Transverse colon (tissue), 4 donors: Measurements from ENCODE around the gene CR1L. TPM values are rescaled to one million over a fixed set of nuclear protein-coding genes. Genes with fewer than 3 reads are reported as not detected.
"Not testable (repeated sequence)": the region's sequence is repeated elsewhere in the genome, so short reads cannot be mapped to it uniquely, and the experiment has no call there.

Experiments used
- DNase-seq: peaks from one replicate; pipeline ENCODE4 v3.0.0-alpha.2; 2019
- H3K27ac ChIP-seq, 4 donors: fragments of 200-600 bp; sonication (generic); 2 replicates each; pipeline ENCODE4 v1.5.1; 2016 to 2018; ENCODE audit warnings: inconsistent platforms in 4 of 4
- H3K27me3 ChIP-seq: fragments of 200-600 bp; sonication (generic); 2 replicates; pipeline ENCODE4 v1.5.1; 2017; ENCODE audit warnings: inconsistent platforms
- H3K36me3 ChIP-seq, 4 donors: fragments of 200-600 bp; sonication (generic); 2 replicates each; pipeline ENCODE4 v1.5.1; 2017 to 2019; ENCODE audit warnings: inconsistent platforms in 4 of 4
- H3K4me1 ChIP-seq, 4 donors: fragments of 200-600 bp; sonication (generic); 2 replicates each; pipeline ENCODE4 v1.5.1; 2017 to 2020; ENCODE audit warnings: inconsistent platforms in 4 of 4
- H3K4me3 ChIP-seq, 4 donors: fragments of 200-600 bp; sonication (generic); 1 replicate in 1 of 4; 2 replicates in 3 of 4; pipeline versions ENCODE4 v1.5.1 to v1.6.1; 2017 to 2019; ENCODE audit warnings: inconsistent platforms in 4 of 4
- H3K9me3 ChIP-seq, 2 donors: fragments of 200-600 bp; sonication (generic); 2 replicates each; pipeline ENCODE4 v1.5.1; 2017 to 2019; ENCODE audit warnings: inconsistent platforms in 2 of 2
- EP300 ChIP-seq: sonication (generic); formaldehyde crosslinking; IDR thresholded peaks from one replicate; pipeline ENCODE4 v1.6.1; 2017; ENCODE audit warnings: antibody characterized with exemption, low read depth
- POLR2A ChIP-seq: fragments of 450-650 bp; IDR thresholded peaks from one replicate; pipeline ENCODE4 v1.6.1; 2016; ENCODE audit warnings: antibody characterized with exemption, mild to moderate bottlenecking, moderate library complexity
- POLR2AphosphoS5 ChIP-seq, 3 donors: sonication (generic); formaldehyde crosslinking; IDR thresholded peaks; one replicate each; pipeline ENCODE4 v1.6.1; 2016; ENCODE audit warnings: antibody characterized with exemption in 3 of 3
- WGBS, 2 donors: methylation state at CpG; one replicate each; pipeline ENCODE4 v1.1.5; 2018; ENCODE audit warnings: low coverage in 1 of 2; 5-methylcytosine and 5-hydroxymethylcytosine counted together
- in situ Hi-C, 4 donors: fragments of 200-750 bp; cut with MboI; loops; one replicate each; pipeline versions ENCODE4 v1.15.0 to v1.15.1; 2017; ENCODE audit warnings: low sequenced_read_pairs in 3 of 4, low pct_ligation_motif_present in 1 of 4, low pct_unique_long_range_greater_than_20kb in 1 of 4
- intact Hi-C: fragments of 100-400 bp; cut with DNase I; formaldehyde crosslinking; loops from one replicate; pipeline ENCODE4 v1.15.1; 2023; ENCODE audit warnings: low total_unique reads
- total RNA-seq, 4 donors: library from RNA; depleted of rRNA; stranded (reverse); fragments of >200 nt; gene quantifications; one replicate each; pipeline ENCODE4 v1.1.0, GENCODE V29; 2016
- TF ChIP-seq, protein P1 (sequence below), 5 experiments: fragments of 200-600 bp in 3 of 5; fragments of 450-650 bp in 2 of 5; sonication (generic) in 3 of 5; IDR thresholded peaks; 1 replicate in 2 of 5; 2 replicates in 3 of 5; pipeline ENCODE4 v1.5.1; 2016 to 2017; ENCODE audit warnings: antibody characterized with exemption in 5 of 5, inconsistent platforms in 3 of 5, mild to moderate bottlenecking in 2 of 5, moderate library complexity in 1 of 5

Gene CR1L
- total RNA-seq, 4 donors from 2014 or later, result not detected

GRCh38 chr1:207612762-207613161 lies 32.2 kb upstream of the CR1L start:
- H3K9me3 ChIP-seq, result no peaks in the 10 kb centered on the region
- WGBS, 2 donors, result 83% methylated on average over 11 of the region's 11 CpGs; no CpG with 5 or more reads in 1 of the 2 donors
- no peak overlapping the region for H3K27ac ChIP-seq
- DNase-seq, result no peak
- in situ Hi-C loops (no loop called here), intact Hi-C loops (no loop called here)
- TF ChIP-seq POLR2AphosphoS5 (IDR thresholded peaks at IDR 0.05) (no peak), EP300 (no peak), POLR2A (no peak)
- TF ChIP-seq, protein P1, sequence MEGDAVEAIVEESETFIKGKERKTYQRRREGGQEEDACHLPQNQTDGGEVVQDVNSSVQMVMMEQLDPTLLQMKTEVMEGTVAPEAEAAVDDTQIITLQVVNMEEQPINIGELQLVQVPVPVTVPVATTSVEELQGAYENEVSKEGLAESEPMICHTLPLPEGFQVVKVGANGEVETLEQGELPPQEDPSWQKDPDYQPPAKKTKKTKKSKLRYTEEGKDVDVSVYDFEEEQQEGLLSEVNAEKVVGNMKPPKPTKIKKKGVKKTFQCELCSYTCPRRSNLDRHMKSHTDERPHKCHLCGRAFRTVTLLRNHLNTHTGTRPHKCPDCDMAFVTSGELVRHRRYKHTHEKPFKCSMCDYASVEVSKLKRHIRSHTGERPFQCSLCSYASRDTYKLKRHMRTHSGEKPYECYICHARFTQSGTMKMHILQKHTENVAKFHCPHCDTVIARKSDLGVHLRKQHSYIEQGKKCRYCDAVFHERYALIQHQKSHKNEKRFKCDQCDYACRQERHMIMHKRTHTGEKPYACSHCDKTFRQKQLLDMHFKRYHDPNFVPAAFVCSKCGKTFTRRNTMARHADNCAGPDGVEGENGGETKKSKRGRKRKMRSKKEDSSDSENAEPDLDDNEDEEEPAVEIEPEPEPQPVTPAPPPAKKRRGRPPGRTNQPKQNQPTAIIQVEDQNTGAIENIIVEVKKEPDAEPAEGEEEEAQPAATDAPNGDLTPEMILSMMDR (IDR thresholded peaks at IDR 0.05), result no peak
- no peaks in the 10 kb centered on the region for H3K27me3 ChIP-seq
- no peak overlapping the region for H3K4me3 ChIP-seq
- no peaks in the 10 kb centered on the region for H3K4me1 ChIP-seq
- H3K36me3 ChIP-seq, result no peaks in the 10 kb centered on the region

GRCh38 chr1:207619871-207620542 lies 24.9 kb upstream of the CR1L start:
- 48 to 52% methylated on average over 3 to 7 of the region's 7 CpGs for WGBS, 2 donors
- TF ChIP-seq, protein P1 (IDR thresholded peaks at IDR 0.05), result peak; percentile 44 to 71 (median 70)
- no peak for TF ChIP-seq EP300
- Histone ChIP-seq H3K27me3 (no peaks in the 10 kb centered on the region), H3K36me3 (no peaks in the 10 kb centered on the region), H3K4me3 (no peak overlapping the region), H3K9me3 (no peaks in the 10 kb centered on the region), H3K4me1 (no peaks in the 10 kb centered on the region), H3K27ac (no peak overlapping the region)
- intact Hi-C loops (no loop called here), in situ Hi-C loops (no loop called here)
- DNase-seq, result no peak

- DNase-seq, result no peak
- no peaks in the 10 kb centered on the region for H3K36me3 ChIP-seq
- in situ Hi-C loops (no loop called here), intact Hi-C loops (no loop called here)
- no peaks in the 10 kb centered on the region for H3K4me1 ChIP-seq
- 84 to 93% methylated on average over 2 of the region's 2 CpGs for WGBS, 2 donors
- TF ChIP-seq EP300 (no peak), POLR2AphosphoS5 (IDR thresholded peaks at IDR 0.05) (no peak), POLR2A (no peak)
- TF ChIP-seq, protein P1 (IDR thresholded peaks at IDR 0.05), result no peak
- no peak overlapping the region for H3K4me3 ChIP-seq
- H3K27me3 ChIP-seq, result no peaks in the 10 kb centered on the region
- H3K27ac ChIP-seq, result no peak overlapping the region
- no peaks in the 10 kb centered on the region for H3K9me3 ChIP-seq
Observed at GRCh38 chr1:207620543-207620893, 24.4 kb upstream of the CR1L start.

DNA sequence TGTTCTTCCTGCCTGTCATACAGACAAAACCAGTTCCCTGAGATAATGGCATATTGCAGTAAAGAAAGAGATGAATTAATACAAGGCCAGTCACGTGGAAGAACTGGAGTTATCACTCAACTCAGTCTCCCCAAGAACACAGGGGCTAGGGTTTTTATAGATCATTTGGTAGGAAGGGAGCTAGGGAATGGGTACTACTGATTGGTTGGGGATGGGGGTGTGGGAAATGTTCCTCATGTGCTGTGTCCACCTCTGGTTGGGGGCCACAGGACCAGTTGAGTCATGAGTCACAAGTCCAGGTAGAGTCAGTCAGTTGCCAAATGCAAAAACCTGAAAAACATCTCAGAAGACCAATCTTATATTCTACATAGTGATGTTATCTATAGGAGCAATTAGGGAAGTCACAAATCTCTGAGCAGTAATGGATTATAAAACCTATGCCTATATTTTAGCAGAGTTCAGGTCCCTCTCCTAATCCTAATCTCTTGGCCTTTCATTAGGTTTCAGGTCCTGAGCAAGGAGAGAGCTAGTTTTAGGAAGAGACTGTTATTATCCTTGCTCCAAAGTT lies 19.3 kb upstream of the CR1L start:
- H3K36me3 ChIP-seq, intact Hi-C loops, H3K27ac ChIP-seq, DNase-seq, H3K9me3 ChIP-seq, H3K4me1 ChIP-seq, H3K4me3 ChIP-seq, H3K27me3 ChIP-seq, in situ Hi-C loops: not testable (repeated sequence)
- WGBS, 2 donors, result 100% methylated on average over 1 of the region's 1 CpG; no CpG with 5 or more reads in 1 of the 2 donors

GRCh38 chr1:207626972-207627337 lies 18.0 kb upstream of the CR1L start:
- no peaks in the 10 kb centered on the region for H3K9me3 ChIP-seq
- DNase-seq, result no peak
- no peak overlapping the region for H3K4me3 ChIP-seq
- no peaks in the 10 kb centered on the region for H3K4me1 ChIP-seq
- 92 to 100% methylated on average over 1 of the region's 1 CpG for WGBS, 2 donors
- TF ChIP-seq, protein P1 (IDR thresholded peaks at IDR 0.05), result no peak
- TF ChIP-seq POLR2AphosphoS5 (IDR thresholded peaks at IDR 0.05), result no peak
- no peak for TF ChIP-seq POLR2A
- TF ChIP-seq EP300, result no peak
- in situ Hi-C loops, result no loop called here
- no peaks in the 10 kb centered on the region for H3K36me3 ChIP-seq
- no peak overlapping the region for H3K27ac ChIP-seq
- no peaks in the 10 kb centered on the region for H3K27me3 ChIP-seq
- intact Hi-C loops, result no loop called here
